Measurements from ENCODE around the gene CBY3. TPM values are rescaled to one million over a fixed set of nuclear protein-coding genes. Genes with fewer than 3 reads are reported as not detected.

Gene CBY3
- total and polyA plus RNA-seq, 2 of the 13 experiments (the other 11 are each of a cell fraction or from before 2014, with no cell fraction given) = not detected

DNA sequence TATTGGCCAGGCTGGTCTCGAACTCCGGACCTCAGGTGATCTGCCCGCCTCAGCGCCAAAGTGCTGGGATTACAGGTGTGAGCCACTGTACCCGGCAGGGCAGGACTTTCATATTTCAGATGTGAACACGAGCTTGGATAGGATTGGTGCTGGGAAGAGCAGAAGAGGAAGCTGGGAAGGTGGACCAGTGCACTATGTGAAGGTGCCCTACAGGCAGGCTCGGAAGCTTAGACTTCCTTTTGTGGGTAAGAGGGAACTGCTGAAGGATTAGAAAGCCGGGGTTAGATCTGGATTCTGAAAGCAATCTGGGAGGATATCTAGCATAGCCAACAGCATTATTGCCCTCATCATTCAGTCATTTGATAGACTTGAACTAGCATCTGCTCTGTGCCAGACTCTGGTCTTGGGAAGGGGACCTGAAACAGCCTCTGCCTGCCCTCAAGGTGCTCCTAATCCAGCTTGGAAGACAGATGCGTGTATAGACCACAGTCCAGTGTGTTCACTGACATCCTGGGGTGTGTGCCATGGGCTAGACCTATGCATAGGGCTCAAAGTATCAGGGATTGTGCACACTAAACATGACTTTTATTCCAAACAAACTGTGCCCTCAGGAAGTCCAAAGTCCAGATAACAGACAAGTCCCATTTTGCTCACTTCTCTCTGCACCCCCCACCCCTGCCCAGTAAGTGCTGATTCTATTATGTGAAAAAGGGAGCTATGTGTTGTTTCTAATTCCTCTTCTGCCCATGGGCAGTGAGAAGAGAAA lies 637 bp downstream of the CBY3 start (continued):
- no peak for TF ChIP-seq LRRFIP1 (CRISPR knock-in tag; conservative IDR thresholded peaks at IDR 0.05)
- no peak for TF ChIP-seq DR1 (CRISPR knock-in tag; IDR thresholded peaks at IDR 0.05)
- TF ChIP-seq PRMT3 (CRISPR knock-in tag; IDR thresholded peaks at IDR 0.05; ENCODE audit: borderline replicate concordance, low read depth) = no peak
- TF ChIP-seq ZNF556 (CRISPR knock-in tag; IDR thresholded peaks at IDR 0.05; ENCODE audit: borderline replicate concordance) = 0 out of 2 replicates have a peak, but pooled peaks have one; percentile 50
- no peak for TF ChIP-seq ZNF407 (CRISPR knock-in tag; IDR thresholded peaks at IDR 0.05; ENCODE audit: not compliant biosample characterization)
- no peak for TF ChIP-seq ZNF761 (CRISPR knock-in tag; conservative IDR thresholded peaks at IDR 0.05)
- TF ChIP-seq ZNF317 (CRISPR knock-in tag; IDR thresholded peaks at IDR 0.05) = peak; percentile 82; the same call in 1 of the 2 replicates
- TF ChIP-seq ZNF382 (CRISPR knock-in tag; IDR thresholded peaks at IDR 0.05; ENCODE audit: borderline replicate concordance) = no peak
- TF ChIP-seq MLLT10 (CRISPR knock-in tag; IDR thresholded peaks at IDR 0.05) = no peak
- no peak for TF ChIP-seq PTBP1 (IDR thresholded peaks at IDR 0.05; ENCODE audit: low read depth, low read length, poor library complexity, severe bottlenecking)
- no peak for TF ChIP-seq JUNB (CRISPR knock-in tag; IDR thresholded peaks at IDR 0.05; ENCODE audit: borderline replicate concordance)
- TF ChIP-seq RARG (CRISPR knock-in tag; IDR thresholded peaks at IDR 0.05; ENCODE audit: low read depth) = no peak
- TF ChIP-seq GPN1 (CRISPR knock-in tag; IDR thresholded peaks at IDR 0.05; ENCODE audit: borderline replicate concordance) = no peak
- no peak for TF ChIP-seq GMEB1 (CRISPR knock-in tag; IDR thresholded peaks at IDR 0.05; ENCODE audit: borderline replicate concordance)
- no peak for TF ChIP-seq E2F5 (CRISPR knock-in tag; conservative IDR thresholded peaks at IDR 0.05)

Measured in HepG2 (cell line).